ENCODE measurements around the gene RALGPS2.

- TF ChIP-seq CTCF (IDR thresholded peaks at IDR 0.05; ENCODE audit: low read depth, low read length) (no peak), POLR2A (IDR thresholded peaks at IDR 0.05; ENCODE audit: extremely low read depth, insufficient read length) (no peak)
Observed at GRCh38 chr1:178774263-178774662, 49.2 kb downstream of the RALGPS2 start.

All from NB4 (cell line).